ENCODE data around the gene VPS26B. TPM values are rescaled to one million over a fixed set of nuclear protein-coding genes. Genes with fewer than 3 reads are reported as not detected.

Gene VPS26B
- total and polyA plus RNA-seq, 9 of the 15 experiments (the other 6 are each of a cell fraction or from before 2014, with no cell fraction given) = 3.5 to 43.3 (median 27.4) TPM

DNA sequence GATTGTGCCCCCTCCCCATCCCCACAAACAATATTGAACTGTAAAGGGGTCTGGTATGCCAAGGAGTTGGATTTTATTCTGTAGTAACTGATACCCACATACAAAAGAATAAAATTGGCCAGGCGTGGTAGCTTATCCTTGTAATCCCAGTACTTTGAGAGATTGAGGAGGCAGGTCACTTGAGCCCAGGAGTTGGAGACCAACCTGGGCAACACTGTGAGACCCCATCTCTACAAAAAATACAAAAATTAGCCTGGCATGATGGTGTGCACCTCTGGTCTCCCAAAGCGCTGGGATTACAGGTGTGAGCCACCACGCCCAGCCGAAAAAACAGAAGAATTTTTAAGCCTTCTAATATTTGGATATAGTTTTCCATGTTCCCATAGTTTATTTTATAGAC, 47.5 kb downstream of the VPS26B start:
- peaks cover 7 to 15% of the 10 kb centered on the region in 2 experiments; a peak in 3 of 5 replicates for H3K4me1 ChIP-seq (replicated peaks in 1 of 2; ENCODE audit: control insufficient read depth in 2 of 2, insufficient read depth in 2 of 2, low read length in 2 of 2)
- CTCF ChIA-PET (ENCODE audit: low intra/inter-chr PET ratio) = no interaction called here
- peaks cover 35 to 64% of the 10 kb centered on the region in 2 experiments for H3K27me3 ChIP-seq (ENCODE audit: control insufficient read depth in 2 of 2, insufficient read depth in 2 of 2, low read length in 2 of 2)
- H3K36me3 ChIP-seq (ENCODE audit: control insufficient read depth, insufficient read depth, low read length) = no peaks in the 10 kb centered on the region
- no peaks in the 10 kb centered on the region for H4K20me1 ChIP-seq (replicated peaks; ENCODE audit: control insufficient read depth, insufficient read depth, low read length)
- intact Hi-C loops (cut with micrococcal nuclease) (loop anchor here (5.0 kb wide), 1 partner anchor 50 kb away; no protein-coding TSS in a partner anchor), in situ Hi-C loops (cut with MboI) (no loop called here)
- no peak overlapping the region for H3K4me3 ChIP-seq
- no peak overlapping the region for H3K4me2 ChIP-seq (ENCODE audit: insufficient read depth, low read length)
- no peak overlapping the region for H2AFZ ChIP-seq (ENCODE audit: low read depth, low read length)
- no TSS peak for BruUV-seq (replicated peaks)
- WGBS (ENCODE audit: insufficient coverage, low coverage, missing lambda C conversion rate) = 0% methylated on average over 4 of the region's 4 CpGs
- H3K9me1 ChIP-seq (ENCODE audit: control insufficient read depth, insufficient read depth, low read length) = no peaks in the 10 kb centered on the region
- no peak overlapping the region for H3K27ac ChIP-seq (ENCODE audit: extremely low read depth, low read depth, low read length)
- ATAC-seq (no peak), DNase-seq (ENCODE audit: extremely low read depth in 1 of 4, low spot score in 3 of 4) (no peak), FAIRE-seq (no peak)
- H3K9me3 ChIP-seq (replicated peaks; ENCODE audit: control insufficient read depth, insufficient read depth, low read depth, low read length) = no peaks in the 10 kb centered on the region
- H3K9ac ChIP-seq (ENCODE audit: insufficient read depth in 1 of 2, low read depth in 2 of 2, low read length in 2 of 2) = no peak overlapping the region
- no peaks in the 10 kb centered on the region for H3K79me2 ChIP-seq (ENCODE audit: control insufficient read depth, insufficient read depth, low read length)
- POLR2A ChIA-PET = no interaction called here
- TF ChIP-seq ESRRB (CRISPR knock-in tag; IDR thresholded peaks at IDR 0.05; ENCODE audit: borderline replicate concordance) = no peak
- TF ChIP-seq, protein P1, sequence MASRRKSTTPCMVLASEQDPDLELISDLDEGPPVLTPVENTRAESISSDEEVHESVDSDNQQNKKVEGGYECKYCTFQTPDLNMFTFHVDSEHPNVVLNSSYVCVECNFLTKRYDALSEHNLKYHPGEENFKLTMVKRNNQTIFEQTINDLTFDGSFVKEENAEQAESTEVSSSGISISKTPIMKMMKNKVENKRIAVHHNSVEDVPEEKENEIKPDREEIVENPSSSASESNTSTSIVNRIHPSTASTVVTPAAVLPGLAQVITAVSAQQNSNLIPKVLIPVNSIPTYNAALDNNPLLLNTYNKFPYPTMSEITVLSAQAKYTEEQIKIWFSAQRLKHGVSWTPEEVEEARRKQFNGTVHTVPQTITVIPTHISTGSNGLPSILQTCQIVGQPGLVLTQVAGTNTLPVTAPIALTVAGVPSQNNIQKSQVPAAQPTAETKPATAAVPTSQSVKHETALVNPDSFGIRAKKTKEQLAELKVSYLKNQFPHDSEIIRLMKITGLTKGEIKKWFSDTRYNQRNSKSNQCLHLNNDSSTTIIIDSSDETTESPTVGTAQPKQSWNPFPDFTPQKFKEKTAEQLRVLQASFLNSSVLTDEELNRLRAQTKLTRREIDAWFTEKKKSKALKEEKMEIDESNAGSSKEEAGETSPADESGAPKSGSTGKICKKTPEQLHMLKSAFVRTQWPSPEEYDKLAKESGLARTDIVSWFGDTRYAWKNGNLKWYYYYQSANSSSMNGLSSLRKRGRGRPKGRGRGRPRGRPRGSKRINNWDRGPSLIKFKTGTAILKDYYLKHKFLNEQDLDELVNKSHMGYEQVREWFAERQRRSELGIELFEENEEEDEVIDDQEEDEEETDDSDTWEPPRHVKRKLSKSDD (conservative IDR thresholded peaks at IDR 0.05; ENCODE audit: low read length) = no peak
- TF ChIP-seq XRCC4 (IDR thresholded peaks at IDR 0.05; ENCODE audit: extremely low read depth, insufficient read depth, insufficient read length) = no peak
- TF ChIP-seq MYC (IDR thresholded peaks at IDR 0.05; ENCODE audit: low read depth, low read length) = no peak
- no peak for TF ChIP-seq MYC (CRISPR knock-in tag; IDR thresholded peaks at IDR 0.05; ENCODE audit: borderline replicate concordance, low read depth)
- TF ChIP-seq SIN3B (IDR thresholded peaks at IDR 0.05; ENCODE audit: low read depth) = no peak
- TF ChIP-seq, protein P2, sequence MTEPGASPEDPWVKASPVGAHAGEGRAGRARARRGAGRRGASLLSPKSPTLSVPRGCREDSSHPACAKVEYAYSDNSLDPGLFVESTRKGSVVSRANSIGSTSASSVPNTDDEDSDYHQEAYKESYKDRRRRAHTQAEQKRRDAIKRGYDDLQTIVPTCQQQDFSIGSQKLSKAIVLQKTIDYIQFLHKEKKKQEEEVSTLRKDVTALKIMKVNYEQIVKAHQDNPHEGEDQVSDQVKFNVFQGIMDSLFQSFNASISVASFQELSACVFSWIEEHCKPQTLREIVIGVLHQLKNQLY (CRISPR knock-in tag; conservative IDR thresholded peaks at IDR 0.05) = no peak
- no peak for TF ChIP-seq SP1 (CRISPR knock-in tag; IDR thresholded peaks at IDR 0.05)
- TF ChIP-seq CBFA2T3 (IDR thresholded peaks at IDR 0.05) = no peak
- TF ChIP-seq ZNF12 (CRISPR knock-in tag; IDR thresholded peaks at IDR 0.05) = no peak
- TF ChIP-seq TBP (optimal IDR thresholded peaks at IDR 0.05; ENCODE audit: low read depth, low read length) = no peak
- no peak for TF ChIP-seq EHMT2 (IDR thresholded peaks at IDR 0.05)
- TF ChIP-seq, protein P3, sequence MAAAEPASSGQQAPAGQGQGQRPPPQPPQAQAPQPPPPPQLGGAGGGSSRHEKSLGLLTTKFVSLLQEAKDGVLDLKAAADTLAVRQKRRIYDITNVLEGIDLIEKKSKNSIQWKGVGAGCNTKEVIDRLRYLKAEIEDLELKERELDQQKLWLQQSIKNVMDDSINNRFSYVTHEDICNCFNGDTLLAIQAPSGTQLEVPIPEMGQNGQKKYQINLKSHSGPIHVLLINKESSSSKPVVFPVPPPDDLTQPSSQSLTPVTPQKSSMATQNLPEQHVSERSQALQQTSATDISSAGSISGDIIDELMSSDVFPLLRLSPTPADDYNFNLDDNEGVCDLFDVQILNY (CRISPR knock-in tag; IDR thresholded peaks at IDR 0.05) = no peak
- TF ChIP-seq, protein P4, sequence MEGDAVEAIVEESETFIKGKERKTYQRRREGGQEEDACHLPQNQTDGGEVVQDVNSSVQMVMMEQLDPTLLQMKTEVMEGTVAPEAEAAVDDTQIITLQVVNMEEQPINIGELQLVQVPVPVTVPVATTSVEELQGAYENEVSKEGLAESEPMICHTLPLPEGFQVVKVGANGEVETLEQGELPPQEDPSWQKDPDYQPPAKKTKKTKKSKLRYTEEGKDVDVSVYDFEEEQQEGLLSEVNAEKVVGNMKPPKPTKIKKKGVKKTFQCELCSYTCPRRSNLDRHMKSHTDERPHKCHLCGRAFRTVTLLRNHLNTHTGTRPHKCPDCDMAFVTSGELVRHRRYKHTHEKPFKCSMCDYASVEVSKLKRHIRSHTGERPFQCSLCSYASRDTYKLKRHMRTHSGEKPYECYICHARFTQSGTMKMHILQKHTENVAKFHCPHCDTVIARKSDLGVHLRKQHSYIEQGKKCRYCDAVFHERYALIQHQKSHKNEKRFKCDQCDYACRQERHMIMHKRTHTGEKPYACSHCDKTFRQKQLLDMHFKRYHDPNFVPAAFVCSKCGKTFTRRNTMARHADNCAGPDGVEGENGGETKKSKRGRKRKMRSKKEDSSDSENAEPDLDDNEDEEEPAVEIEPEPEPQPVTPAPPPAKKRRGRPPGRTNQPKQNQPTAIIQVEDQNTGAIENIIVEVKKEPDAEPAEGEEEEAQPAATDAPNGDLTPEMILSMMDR (IDR thresholded peaks at IDR 0.05 in 2 of 3, conservative IDR thresholded peaks at IDR 0.05 in 1 of 3; ENCODE audit: insufficient read depth in 2 of 3, low read depth in 1 of 3, low read length in 3 of 3) = no peak

All from K562 (cell line).